IPS-20b (cell line): ENCODE measurements around the gene NSDHL.

ENCODE experiments used
- H3K27ac ChIP-seq: one replicate; pipeline ENCODE4 v1.5.1; 2013; ENCODE audit warnings: low read length
- H3K27me3 ChIP-seq: 2 replicates; pipeline ENCODE4 v1.6.1; 2013; ENCODE audit warnings: mild to moderate bottlenecking, low read length, inconsistent platforms; ENCODE audit not compliant: insufficient read depth
- H3K36me3 ChIP-seq: 2 replicates; pipeline ENCODE4 v1.6.1; 2013; ENCODE audit warnings: low read depth, mild to moderate bottlenecking, inconsistent platforms, low read length, moderate library complexity; ENCODE audit not compliant: insufficient read depth
- H3K4me1 ChIP-seq: 2 replicates; pipeline ENCODE4 v1.6.1; 2013; ENCODE audit warnings: mild to moderate bottlenecking, control low read depth, inconsistent platforms, low read length, moderate library complexity; ENCODE audit not compliant: insufficient read depth
- H3K4me3 ChIP-seq: 2 replicates; pipeline ENCODE4 v1.5.1; 2013; ENCODE audit warnings: mild to moderate bottlenecking, low read length, inconsistent platforms
- H3K9ac ChIP-seq: 2 replicates; pipeline ENCODE4 v1.6.1; 2013; ENCODE audit warnings: low read depth, mild to moderate bottlenecking, inconsistent platforms, low read length, moderate library complexity
- H3K9me3 ChIP-seq: 2 replicates; pipeline ENCODE4 v1.6.1; 2013; ENCODE audit warnings: mild to moderate bottlenecking, low read depth, low read length, inconsistent platforms; ENCODE audit not compliant: insufficient read depth

The NSDHL gene

DNA sequence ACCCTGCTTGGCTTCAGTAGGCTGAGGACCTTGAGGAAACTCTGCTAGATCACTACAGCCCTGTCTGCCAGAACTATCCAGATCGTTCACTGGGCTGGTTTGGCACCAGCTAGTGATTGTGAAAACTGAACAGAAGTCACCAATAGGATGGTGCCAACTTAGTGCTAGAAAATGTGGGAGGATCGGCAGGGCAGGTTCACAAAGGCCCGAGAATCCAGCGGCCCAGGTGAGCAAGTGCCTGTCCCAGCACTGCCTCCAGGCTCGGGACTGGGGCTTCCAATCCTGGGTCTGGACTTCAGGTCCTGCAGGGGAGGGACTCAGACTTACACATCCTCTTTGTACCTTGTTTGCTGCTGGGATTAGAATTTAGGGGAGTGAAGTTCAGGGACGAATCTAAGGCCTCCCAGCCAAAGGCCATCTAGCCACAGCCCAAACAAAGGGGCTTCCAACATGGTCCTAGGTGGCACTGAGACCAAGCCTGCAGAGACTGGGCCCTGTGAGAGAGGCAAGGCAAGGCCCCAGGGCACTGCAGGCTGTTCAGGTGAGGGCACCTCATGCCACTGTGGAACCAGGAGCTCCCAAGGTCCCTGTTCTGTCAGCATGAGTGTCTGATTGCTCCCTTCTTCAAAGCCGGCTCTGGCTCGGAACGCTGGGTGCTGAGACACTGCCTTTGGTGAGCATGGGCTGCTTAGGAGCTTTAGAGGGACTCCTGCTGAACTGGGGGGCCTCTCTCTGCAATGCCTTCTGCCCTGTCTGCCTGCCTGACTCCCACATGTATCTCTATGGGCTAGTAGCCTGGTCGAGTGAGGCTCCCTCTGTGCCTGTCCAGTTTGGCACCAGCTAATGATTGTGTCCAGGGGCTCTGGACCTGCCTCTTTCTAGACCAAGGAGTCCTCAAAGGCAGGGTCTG lies 46.3 kb downstream of the NSDHL start:
- no peaks in the 10 kb centered on the region for H3K27me3 ChIP-seq
- H3K36me3 ChIP-seq: no peaks in the 10 kb centered on the region
- no peak overlapping the region for H3K4me3 ChIP-seq
- H3K4me1 ChIP-seq: no peaks in the 10 kb centered on the region
- no peak overlapping the region for H3K27ac ChIP-seq
- H3K9me3 ChIP-seq: no peaks in the 10 kb centered on the region
- no peak overlapping the region for H3K9ac ChIP-seq

DNA sequence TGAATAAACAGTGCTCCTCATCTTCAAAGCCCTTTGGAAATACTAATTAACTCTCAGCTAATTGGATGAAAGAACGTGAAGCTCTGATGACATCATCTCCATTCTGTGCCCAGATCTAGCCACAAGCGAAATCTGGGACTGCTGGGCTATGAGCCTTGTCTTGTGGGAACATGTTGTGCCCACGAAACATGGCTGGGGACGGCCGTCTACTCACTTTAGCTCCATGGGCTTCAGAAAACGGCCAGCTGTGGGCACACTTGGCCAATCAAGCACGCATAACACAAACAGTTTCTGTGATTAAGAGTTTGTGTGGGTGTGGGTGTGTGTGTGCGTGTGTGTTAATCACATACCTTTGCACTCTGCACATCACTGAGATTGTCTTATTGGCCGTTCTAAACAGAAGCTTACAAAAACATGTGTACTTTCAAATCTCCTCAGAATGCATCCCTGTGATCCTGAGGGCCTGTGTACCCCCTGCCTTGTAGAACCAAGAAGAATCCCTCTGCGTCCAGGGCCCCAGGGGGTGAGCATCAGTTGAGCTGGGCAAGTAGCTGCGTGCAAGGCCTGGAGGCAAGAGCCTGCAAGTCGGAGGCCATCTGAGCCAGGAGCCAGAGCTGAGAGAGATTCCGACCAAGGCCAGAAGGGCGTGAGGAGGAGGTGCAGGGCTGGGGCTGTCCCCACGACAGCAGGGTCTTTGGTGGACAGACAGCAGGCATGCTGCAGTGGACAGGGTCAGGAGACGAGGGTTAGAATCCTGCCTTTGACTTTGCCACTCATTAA lies 48.3 kb downstream of the NSDHL start:
- Histone ChIP-seq H3K27ac (no peak overlapping the region), H3K27me3 (no peaks in the 10 kb centered on the region), H3K4me1 (no peaks in the 10 kb centered on the region), H3K9ac (no peak overlapping the region), H3K36me3 (no peaks in the 10 kb centered on the region), H3K9me3 (no peaks in the 10 kb centered on the region), H3K4me3 (no peak overlapping the region)

- Histone ChIP-seq H3K4me3 (no peak overlapping the region), H3K27ac (no peak overlapping the region), H3K4me1 (no peaks in the 10 kb centered on the region), H3K36me3 (no peaks in the 10 kb centered on the region), H3K9me3 (no peaks in the 10 kb centered on the region), H3K27me3 (no peaks in the 10 kb centered on the region), H3K9ac (no peak overlapping the region)
Observed at GRCh38 chrX:152881289-152881688, 50.4 kb downstream of the NSDHL start.

DNA sequence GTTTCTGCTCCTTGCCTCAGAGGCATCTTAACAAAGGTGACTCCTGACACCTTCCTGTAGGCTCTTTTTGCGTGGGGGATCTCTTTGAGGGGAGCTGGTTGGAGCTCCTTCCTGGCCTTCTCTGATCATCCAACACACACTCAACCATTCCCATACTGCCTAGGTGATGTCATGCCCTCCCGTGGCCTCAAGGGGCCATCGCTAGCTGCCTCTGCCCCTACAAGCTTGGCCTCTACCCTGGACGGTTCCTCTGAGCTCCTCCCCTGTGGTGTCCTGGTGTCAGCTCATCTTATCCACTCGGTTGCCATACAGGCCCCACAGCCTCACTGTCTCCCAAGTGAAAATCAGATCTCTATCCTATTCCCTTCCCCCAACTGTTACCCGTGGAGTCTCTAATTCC lies 53.3 kb downstream of the NSDHL start:
- peaks cover 5% of the 10 kb centered on the region for H3K4me1 ChIP-seq
- H3K4me3 ChIP-seq: no peak overlapping the region
- H3K36me3 ChIP-seq: no peaks in the 10 kb centered on the region
- H3K9ac ChIP-seq: no peak overlapping the region
- H3K9me3 ChIP-seq: no peaks in the 10 kb centered on the region
- H3K27me3 ChIP-seq: no peaks in the 10 kb centered on the region
- no peak overlapping the region for H3K27ac ChIP-seq

DNA sequence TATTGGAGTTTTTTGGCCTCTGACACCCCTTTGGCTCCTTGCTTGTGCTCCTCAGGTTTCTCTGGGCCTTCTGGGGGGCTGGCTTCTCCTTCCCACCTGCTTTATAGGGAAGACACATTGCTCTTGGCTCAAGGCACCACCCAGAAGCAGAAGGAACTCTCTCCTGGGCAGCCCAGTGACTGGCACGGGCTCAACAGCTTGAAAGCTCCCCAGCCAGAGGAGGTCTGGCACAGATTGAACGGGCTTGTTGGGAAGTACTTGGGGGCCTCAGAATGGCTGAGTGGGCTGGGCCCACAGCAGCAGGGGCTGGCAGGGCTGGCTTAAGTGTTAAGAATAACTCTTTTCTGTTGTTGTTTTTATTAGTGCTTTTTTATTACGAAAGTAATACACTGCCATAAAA lies 55.9 kb downstream of the NSDHL start:
- Histone ChIP-seq H3K27ac (no peak overlapping the region), H3K4me3 (no peak overlapping the region), H3K4me1 (peaks cover 11% of the 10 kb centered on the region), H3K36me3 (no peaks in the 10 kb centered on the region), H3K9ac (no peak overlapping the region), H3K27me3 (peaks cover 15% of the 10 kb centered on the region), H3K9me3 (no peaks in the 10 kb centered on the region)

DNA sequence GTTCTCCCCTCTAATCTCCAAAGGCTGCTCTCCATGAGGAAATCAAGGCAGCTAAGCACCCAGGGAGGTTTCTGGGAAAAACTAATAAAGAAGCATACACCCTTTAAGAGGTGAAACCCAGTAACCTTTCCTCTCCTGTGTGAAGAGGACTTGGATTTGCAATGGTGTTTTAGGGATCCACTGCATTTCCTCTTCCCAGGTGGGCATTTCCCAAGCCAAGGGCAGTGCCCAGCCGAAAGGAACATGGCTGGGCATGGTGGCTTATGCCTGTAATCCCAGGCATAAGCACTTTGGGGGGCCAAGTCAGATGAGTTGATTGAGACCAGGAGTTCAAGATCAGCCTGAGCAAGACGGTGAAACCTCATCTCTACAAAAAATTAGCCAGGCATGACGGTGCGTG lies 61.6 kb downstream of the NSDHL start:
- Histone ChIP-seq H3K36me3 (no peaks in the 10 kb centered on the region), H3K9me3 (no peaks in the 10 kb centered on the region), H3K27ac (no peak overlapping the region), H3K4me3 (no peak overlapping the region), H3K4me1 (peaks cover 24% of the 10 kb centered on the region), H3K27me3 (peaks cover 26% of the 10 kb centered on the region), H3K9ac (no peak overlapping the region)

DNA sequence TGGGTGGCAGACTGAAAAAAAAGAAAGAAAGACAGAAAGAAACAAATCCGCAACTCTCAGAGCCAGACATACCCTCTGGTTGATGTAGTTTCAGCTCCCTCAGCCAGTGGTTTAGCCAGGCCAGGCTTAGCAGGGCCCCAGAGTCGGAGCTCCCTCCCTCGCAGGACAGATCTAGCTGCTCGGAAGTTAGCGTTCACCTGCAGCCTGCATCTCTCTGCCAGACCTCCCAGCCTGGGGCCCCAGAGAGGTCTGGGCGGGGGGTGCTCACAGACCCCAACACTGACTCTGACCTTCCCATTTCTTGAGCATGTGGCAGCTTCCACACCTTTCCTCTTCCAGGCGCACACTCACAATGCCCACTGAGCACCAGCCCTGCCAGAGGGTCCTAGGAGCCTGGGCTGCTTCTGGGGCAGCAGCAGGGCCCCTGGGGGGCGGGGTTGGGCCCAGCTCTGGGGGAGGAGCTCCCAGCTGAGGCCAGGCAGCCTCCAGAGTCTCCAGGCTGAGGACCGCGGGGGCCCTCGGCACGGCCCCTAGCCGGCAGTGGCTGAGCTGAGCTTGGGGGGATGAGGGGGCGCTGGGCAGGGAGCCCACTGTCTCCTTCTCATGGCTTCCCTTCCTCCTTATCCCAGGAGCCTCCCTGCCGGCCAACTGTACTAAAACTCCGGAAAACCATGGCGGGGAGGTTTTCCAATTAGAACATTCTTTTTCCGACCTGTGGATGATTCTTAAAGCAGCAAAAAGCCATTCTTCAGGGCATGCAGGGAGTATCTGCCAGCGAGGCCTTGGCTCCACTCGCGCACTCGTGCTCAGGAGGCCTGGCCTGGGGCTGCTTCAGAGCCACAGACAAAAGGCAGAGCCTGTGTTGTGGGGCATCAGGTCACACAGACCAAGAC lies 62.4 kb downstream of the NSDHL start:
- Histone ChIP-seq H3K9ac (no peak overlapping the region), H3K36me3 (no peaks in the 10 kb centered on the region), H3K4me3 (no peak overlapping the region), H3K9me3 (no peaks in the 10 kb centered on the region), H3K4me1 (peaks cover 22% of the 10 kb centered on the region), H3K27ac (no peak overlapping the region), H3K27me3 (peaks cover 26% of the 10 kb centered on the region)

GRCh38 chrX:152893980-152894610 lies 63.2 kb downstream of the NSDHL start:
- H3K9ac ChIP-seq: no peak overlapping the region
- no peak overlapping the region for H3K27ac ChIP-seq
- H3K9me3 ChIP-seq: no peaks in the 10 kb centered on the region
- no peak overlapping the region for H3K4me3 ChIP-seq
- H3K4me1 ChIP-seq: peaks cover 19% of the 10 kb centered on the region
- H3K36me3 ChIP-seq: no peaks in the 10 kb centered on the region
- H3K27me3 ChIP-seq: peaks cover 26% of the 10 kb centered on the region

GRCh38 chrX:152895121-152895520 lies 64.3 kb downstream of the NSDHL start:
- no peak overlapping the region for H3K4me3 ChIP-seq
- H3K27ac ChIP-seq: no peak overlapping the region
- peaks cover 12% of the 10 kb centered on the region; the same call in 1 of the 2 replicates for H3K4me1 ChIP-seq

DNA sequence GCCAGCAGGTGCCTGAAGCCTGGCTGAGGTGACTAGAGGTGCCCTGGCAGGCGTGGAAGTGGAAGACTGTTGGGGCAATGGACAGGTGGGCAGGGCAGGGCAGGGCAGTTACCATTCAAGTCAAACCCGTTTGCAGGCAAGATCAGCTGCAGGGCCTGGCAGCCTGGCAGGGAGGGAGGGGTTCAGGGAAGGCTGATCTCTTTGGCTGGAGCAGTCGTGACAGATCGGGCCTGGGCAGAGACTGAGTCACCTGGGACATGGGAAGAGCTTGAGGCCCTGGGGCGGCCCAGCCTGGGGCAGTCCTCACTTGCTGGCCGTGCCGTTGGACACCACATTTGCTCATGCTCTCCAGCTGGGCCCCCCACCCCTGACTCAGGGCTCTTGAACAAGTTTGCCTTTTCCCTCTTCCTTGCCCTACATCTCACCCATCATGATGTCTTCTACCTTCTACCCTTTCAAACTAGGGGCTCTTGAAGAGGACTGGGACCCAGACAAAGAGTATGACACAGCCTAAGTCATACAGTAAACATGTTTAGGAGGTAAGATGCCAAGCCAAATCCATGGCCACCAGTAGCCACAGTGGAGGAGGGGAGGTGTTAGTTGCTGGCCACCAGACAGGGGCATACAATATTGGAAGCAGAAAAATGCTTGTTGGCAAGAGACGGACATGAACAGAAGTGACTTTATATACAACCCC lies 65.0 kb downstream of the NSDHL start:
- H3K36me3 ChIP-seq: no peaks in the 10 kb centered on the region
- H3K9me3 ChIP-seq: no peaks in the 10 kb centered on the region
- no peak overlapping the region for H3K27ac ChIP-seq
- H3K4me3 ChIP-seq: no peak overlapping the region
- H3K4me1 ChIP-seq: peaks cover 12% of the 10 kb centered on the region; the same call in 1 of the 2 replicates
- no peak overlapping the region for H3K9ac ChIP-seq
- H3K27me3 ChIP-seq: peaks cover 11% of the 10 kb centered on the region

More at GRCh38 chrX:152895121-152895520, 64.3 kb downstream of the NSDHL start:
- H3K36me3 ChIP-seq: no peaks in the 10 kb centered on the region
- H3K27me3 ChIP-seq: peaks cover 18% of the 10 kb centered on the region
- no peaks in the 10 kb centered on the region for H3K9me3 ChIP-seq
- H3K9ac ChIP-seq: no peak overlapping the region
